IMR-90 (cell line): Measurements from ENCODE around the gene COL4A3. TPM values are rescaled to one million over a fixed set of nuclear protein-coding genes. Genes with fewer than 3 reads are reported as not detected.

Experiments
- ATAC-seq: fragments of 200-7000 bp; cut with Tn5 transposase; 2 replicates; pipeline ENCODE4 v1.9.1; 2020; ENCODE audit warnings: low read depth, mild to moderate bottlenecking, moderate library complexity
- BruUV-seq: library from RNA; stranded (reverse); fragments of 400-500 nt; replicated peaks from 2 replicates; lab custom pipeline; 2021; lab: Mats Ljungman, UMichigan
- CTCF ChIA-PET: fragments of 300-600 bp; formaldehyde crosslinking; extraction: SDS; loops from one replicate; lab custom pipeline; 2021; ENCODE audit warnings: antibody characterized with exemption; lab: Yijun Ruan, JAX
- POLR2A ChIA-PET: fragments of 300-600 bp; sonication (Branson Sonifier 250); formaldehyde crosslinking; loops from one replicate; lab custom pipeline; 2022; ENCODE audit warnings: antibody characterized with exemption; ENCODE audit not compliant: unreplicated experiment; lab: Charles Lee
- DNase-seq: peaks from one replicate; pipeline ENCODE4 v3.0.0; 2013
- H2AFZ ChIP-seq: replicated peaks from 2 replicates; pipeline ENCODE3; 2013; ENCODE audit warnings: low read length, mild to moderate bottlenecking; ENCODE audit not compliant: poor library complexity
- H2AK5ac ChIP-seq: 2 replicates; pipeline ENCODE4 v1.6.1; 2013; ENCODE audit warnings: low read depth, low read length, inconsistent platforms
- H2AK9ac ChIP-seq: replicated peaks from 2 replicates; pipeline ENCODE3; 2013; ENCODE audit warnings: mild to moderate bottlenecking, low read depth, low read length, moderate library complexity; ENCODE audit not compliant: poor library complexity
- H2BK120ac ChIP-seq: 2 replicates; pipeline ENCODE4 v1.6.1; 2013; ENCODE audit warnings: low read depth, low read length, inconsistent platforms
- H2BK15ac ChIP-seq: 3 replicates; pipeline ENCODE4 v1.6.1; 2013; ENCODE audit warnings: low read depth, low read length, inconsistent platforms
- H2BK20ac ChIP-seq: 2 replicates; pipeline ENCODE4 v1.6.1; 2013; ENCODE audit warnings: low read depth, mild to moderate bottlenecking, inconsistent platforms, low read length, moderate library complexity
- H2BK5ac ChIP-seq: 2 replicates; pipeline ENCODE4 v1.6.1; 2013; ENCODE audit warnings: mild to moderate bottlenecking, low read depth, low read length, inconsistent platforms; ENCODE audit not compliant: poor library complexity, severe bottlenecking
- H3K14ac ChIP-seq: replicated peaks from 2 replicates; pipeline ENCODE4 v1.6.1; 2013; ENCODE audit warnings: low read depth, low read length, inconsistent platforms
- H3K18ac ChIP-seq: 2 replicates; pipeline ENCODE4 v1.6.1; 2013; ENCODE audit warnings: low read depth, low read length, control low read depth
- H3K23ac ChIP-seq: 2 replicates; pipeline ENCODE4 v1.6.1; 2013; ENCODE audit warnings: low read depth, low read length, inconsistent platforms
- H3K27ac ChIP-seq: 2 replicates; pipeline ENCODE4 v1.5.1; 2013; ENCODE audit warnings: mild to moderate bottlenecking, control low read depth, low read length; ENCODE audit not compliant: insufficient read depth
- H3K27me3 ChIP-seq: 2 replicates; pipeline ENCODE4 v1.6.1; 2013; ENCODE audit warnings: low read length; ENCODE audit not compliant: control insufficient read depth, insufficient read depth
- H3K36me3 ChIP-seq: 2 replicates; pipeline ENCODE4 v1.6.1; 2013; ENCODE audit warnings: low read length, mixed read lengths; ENCODE audit not compliant: control insufficient read depth, insufficient read depth
- H3K4ac ChIP-seq: 2 replicates; pipeline ENCODE4 v1.6.1; 2013; ENCODE audit warnings: low read depth, low read length, inconsistent platforms
- H3K4me1 ChIP-seq: 2 replicates; pipeline ENCODE4 v1.6.1; 2013; ENCODE audit warnings: low read length, mixed read lengths; ENCODE audit not compliant: control insufficient read depth, insufficient read depth
- H3K4me2 ChIP-seq: 2 replicates; pipeline ENCODE4 v1.6.1; 2013; ENCODE audit warnings: low read depth, mild to moderate bottlenecking, control low read depth, low read length, moderate library complexity
- H3K4me3 ChIP-seq: 2 replicates; pipeline ENCODE4 v1.5.1; 2013; ENCODE audit warnings: low read depth, mild to moderate bottlenecking, control low read depth, low read length, moderate library complexity; ENCODE audit not compliant: insufficient read depth
- H3K56ac ChIP-seq: 2 replicates; pipeline ENCODE4 v1.6.1; 2013; ENCODE audit warnings: low read length, inconsistent platforms; ENCODE audit not compliant: insufficient read depth; ENCODE audit errors: extremely low read depth
- H3K79me1 ChIP-seq, 2 experiments: 2 replicates each; pipeline ENCODE4 v1.6.1; 2013; ENCODE audit warnings: low read length in 2 of 2, inconsistent platforms in 1 of 2, low read depth in 1 of 2
- H3K9ac ChIP-seq: 2 replicates; pipeline ENCODE4 v1.6.1; 2013; ENCODE audit warnings: low read depth, low read length, control low read depth
- H3K9me1 ChIP-seq: 2 replicates; pipeline ENCODE4 v1.6.1; 2013; ENCODE audit warnings: low read length, inconsistent platforms; ENCODE audit not compliant: insufficient read depth
- H3K9me3 ChIP-seq: 2 replicates; pipeline ENCODE4 v1.6.1; 2013; ENCODE audit warnings: low read length; ENCODE audit not compliant: control insufficient read depth, insufficient read depth
- H4K20me1 ChIP-seq: 2 replicates; pipeline ENCODE4 v1.6.1; 2013; ENCODE audit warnings: low read length, inconsistent platforms; ENCODE audit not compliant: insufficient read depth
- H4K5ac ChIP-seq: 2 replicates; pipeline ENCODE4 v1.6.1; 2013; ENCODE audit warnings: mild to moderate bottlenecking, low read depth, low read length, control low read depth
- H4K8ac ChIP-seq, 2 experiments: 2 replicates each; pipeline ENCODE4 v1.6.1; 2013; ENCODE audit warnings: low read depth in 2 of 2, low read length in 2 of 2, control low read depth in 1 of 2, inconsistent platforms in 1 of 2
- H4K91ac ChIP-seq: 2 replicates; pipeline ENCODE4 v1.6.1; 2013; ENCODE audit warnings: low read depth, low read length, inconsistent platforms; ENCODE audit not compliant: insufficient read depth
- CHD1 ChIP-seq: IDR thresholded peaks from 2 replicates; pipeline ENCODE4 v1.6.1; 2012; ENCODE audit warnings: low read depth, low read length, improper control_type of control experiment
- FOS ChIP-seq: fragments of 150-350 bp; IDR thresholded peaks from 2 replicates; pipeline ENCODE4 v1.6.1; 2016; ENCODE audit warnings: low read depth, low read length
- NFE2L2 ChIP-seq: fragments of 150-350 bp; IDR thresholded peaks from 2 replicates; pipeline ENCODE4 v1.6.1; 2016; ENCODE audit warnings: low read depth, mild to moderate bottlenecking, low read length
- POLR2A ChIP-seq: IDR thresholded peaks from 2 replicates; pipeline ENCODE4 v1.6.1; 2012; ENCODE audit warnings: mild to moderate bottlenecking, low read depth, low read length
- RAD21 ChIP-seq: IDR thresholded peaks from 2 replicates; pipeline ENCODE4 v1.6.1; 2012; ENCODE audit warnings: low read length, improper control_type of control experiment
- RCOR1 ChIP-seq: IDR thresholded peaks from 2 replicates; pipeline ENCODE4 v1.6.1; 2012; ENCODE audit warnings: mild to moderate bottlenecking, low read length, improper control_type of control experiment; ENCODE audit not compliant: insufficient replicate concordance
- RFX5 ChIP-seq: IDR thresholded peaks from 2 replicates; pipeline ENCODE4 v1.8.0; 2012; ENCODE audit warnings: low read depth, mild to moderate bottlenecking, low read length, moderate library complexity
- SMC3 ChIP-seq: fragments of 150-350 bp; IDR thresholded peaks from 2 replicates; pipeline ENCODE4 v1.6.1; 2016; ENCODE audit warnings: low read depth, mild to moderate bottlenecking, antibody characterized with exemption, low read length, moderate library complexity
- WGBS, 2 experiments: methylation state at CpG; one replicate each; pipeline versions ENCODE4 v1.1.5 to v1.1.7; 2013; ENCODE audit warnings: missing lambda C conversion rate in 2 of 2; ENCODE audit not compliant: insufficient read length in 1 of 2; ENCODE audit errors: extremely low coverage in 2 of 2; 5-methylcytosine and 5-hydroxymethylcytosine counted together
- dilution Hi-C: fragments of 300-500 bp; cut with HindIII; formaldehyde crosslinking; loops from one replicate; pipeline ENCODE4 v1.14.3; 2018; ENCODE audit warnings: low sequenced_read_pairs; ENCODE audit not compliant: unreplicated experiment
- in situ Hi-C: fragments of 300-500 bp; cut with MboI; formaldehyde crosslinking; loops from 3 replicates; pipeline ENCODE4 v1.14.3; 2019; ENCODE audit warnings: low sequenced_read_pairs, inconsistent platforms, mixed read lengths
- intact Hi-C: fragments of 100-400 bp; cut with micrococcal nuclease; formaldehyde crosslinking; loops from 2 replicates; pipeline ENCODE4 v1.10.0; 2022
- polyA plus RNA-seq, 3 experiments: library from polyadenylated mRNA; depleted of rRNA; stranded (reverse); fragments of >200 nt; gene quantifications; 2 replicates each; pipeline ENCODE4 v1.2.3, GENCODE V29; 2012; ENCODE audit warnings: low replicate concordance in 1 of 3
- total RNA-seq: library from RNA; depleted of rRNA; stranded (reverse); fragments of >200 nt; gene quantifications from 2 replicates; pipeline ENCODE4 v1.2.3, GENCODE V29; 2012

COL4A3 gene
- total and polyA plus RNA-seq, 2 of the 4 experiments (the other 2 are of a cell fraction): not detected

DNA sequence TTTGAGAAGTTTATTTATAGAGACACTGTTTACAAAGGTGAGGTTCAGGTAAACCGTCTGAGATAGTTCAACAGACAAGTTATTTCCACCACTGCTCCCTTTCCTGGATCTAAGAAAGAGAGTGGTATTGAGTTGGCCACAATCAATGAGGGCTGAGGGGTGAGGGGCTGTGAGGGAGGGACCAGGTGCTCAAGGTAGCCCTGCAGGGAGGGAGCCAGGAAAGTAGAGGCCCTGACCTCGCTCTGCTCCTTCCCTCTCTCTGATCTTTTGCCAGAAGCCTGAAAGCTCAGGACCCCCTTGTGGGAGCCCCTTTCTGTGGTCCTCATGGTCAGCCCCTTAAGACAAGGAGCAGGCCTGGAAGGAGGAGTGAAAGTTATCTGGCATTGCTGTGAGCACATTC is 29.8 kb downstream of the COL4A3 start:
- no peak for ATAC-seq

More for the DNA sequence above, 29.8 kb downstream of the COL4A3 start:
- in situ Hi-C loops (no loop called here), intact Hi-C loops (no loop called here), dilution Hi-C loops (no loop called here)
- Histone ChIP-seq H3K79me1 (no peaks in the 10 kb centered on the region), H4K5ac (no peak overlapping the region), H3K4ac (no peak overlapping the region), H3K27ac (no peak overlapping the region), H3K9ac (no peak overlapping the region), H4K20me1 (no peaks in the 10 kb centered on the region), H2AK5ac (no peak overlapping the region), H3K56ac (no peak overlapping the region), H2AFZ (no peak overlapping the region), H2BK120ac (no peak overlapping the region), H3K18ac (no peak overlapping the region), H2BK20ac (no peak overlapping the region), H3K27me3 (no peaks in the 10 kb centered on the region), H2BK15ac (no peak overlapping the region), H3K4me2 (no peak overlapping the region), H4K8ac (no peak overlapping the region), H3K23ac (no peak overlapping the region), H3K9me1 (no peaks in the 10 kb centered on the region), H3K14ac (no peak overlapping the region), H3K9me3 (no peaks in the 10 kb centered on the region), H3K4me3 (no peak overlapping the region), H3K4me1 (no peaks in the 10 kb centered on the region), H2BK5ac (no peak overlapping the region), H2AK9ac (no peak overlapping the region), H3K36me3 (no peaks in the 10 kb centered on the region), H4K91ac (no peak overlapping the region)
- no peak for TF ChIP-seq RCOR1
- TF ChIP-seq RFX5: no peak
- no peak for TF ChIP-seq FOS
- no peak for TF ChIP-seq NFE2L2
- no peak for TF ChIP-seq CHD1
- TF ChIP-seq POLR2A: no peak
- no peak for TF ChIP-seq RAD21
- no peak for TF ChIP-seq SMC3
- POLR2A ChIA-PET: no interaction called here
- BruUV-seq: no TSS peak
- no CpG with 5 or more reads among the region's 2 CpGs for WGBS, 2 experiments
- CTCF ChIA-PET: no interaction called here
- no peak for DNase-seq
